Stimulated activated naive CD8-positive, alpha-beta T cell treated with anti-CD3 and anti-CD28 coated beads, Interleukin-15, Interleukin-2, amounts not matched to agents 100 ng/mL and 50 ng/mL, for 24 hours (primary cell): ENCODE data around the gene INPP4B.

Experiments used
- H3K27ac Mint-ChIP-seq: one replicate; pipeline ENCODE4 v1.8.0; 2021; ENCODE audit warnings: mild to moderate bottlenecking, mixed read lengths
- H3K27me3 Mint-ChIP-seq: one replicate; pipeline ENCODE4 v1.8.0; 2021; ENCODE audit warnings: mixed read lengths
- H3K36me3 Mint-ChIP-seq: one replicate; pipeline ENCODE4 v1.8.0; 2021; ENCODE audit warnings: low read depth, mixed read lengths
- H3K4me1 Mint-ChIP-seq: one replicate; pipeline ENCODE4 v1.8.0; 2021; ENCODE audit warnings: low read depth, mixed read lengths
- H3K4me3 Mint-ChIP-seq: one replicate; pipeline ENCODE4 v1.8.0; 2021; ENCODE audit warnings: mild to moderate bottlenecking, mixed read lengths
- H3K9me3 Mint-ChIP-seq: one replicate; pipeline ENCODE4 v1.8.0; 2021; ENCODE audit warnings: mixed read lengths

The INPP4B gene

DNA sequence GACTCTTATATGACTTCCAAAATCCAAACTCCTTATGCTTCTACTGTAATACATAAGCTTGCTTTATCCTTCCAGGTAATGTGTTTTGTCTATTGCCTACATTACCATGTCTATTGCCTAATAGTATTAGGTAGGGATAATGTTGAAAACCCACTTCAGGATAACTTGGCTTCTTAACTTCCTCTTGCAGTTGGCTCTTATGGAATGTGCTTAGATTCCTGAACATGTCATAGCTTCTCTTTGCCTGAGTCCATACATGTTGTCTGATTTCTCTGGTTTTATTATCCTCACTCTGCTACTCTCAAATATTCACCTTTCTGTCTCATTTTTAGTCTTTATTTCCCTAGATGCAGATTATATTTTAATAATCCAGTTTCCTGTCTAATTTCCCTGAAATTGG lies 609.8 kb downstream of the INPP4B start:
- peaks cover 4% of the 10 kb centered on the region for H3K4me1 Mint-ChIP-seq
- H3K9me3 Mint-ChIP-seq: no peaks in the 10 kb centered on the region
- no peak overlapping the region for H3K27ac Mint-ChIP-seq
- no peak overlapping the region for H3K4me3 Mint-ChIP-seq
- H3K36me3 Mint-ChIP-seq: peaks cover 37% of the 10 kb centered on the region
- H3K27me3 Mint-ChIP-seq: no peaks in the 10 kb centered on the region

DNA sequence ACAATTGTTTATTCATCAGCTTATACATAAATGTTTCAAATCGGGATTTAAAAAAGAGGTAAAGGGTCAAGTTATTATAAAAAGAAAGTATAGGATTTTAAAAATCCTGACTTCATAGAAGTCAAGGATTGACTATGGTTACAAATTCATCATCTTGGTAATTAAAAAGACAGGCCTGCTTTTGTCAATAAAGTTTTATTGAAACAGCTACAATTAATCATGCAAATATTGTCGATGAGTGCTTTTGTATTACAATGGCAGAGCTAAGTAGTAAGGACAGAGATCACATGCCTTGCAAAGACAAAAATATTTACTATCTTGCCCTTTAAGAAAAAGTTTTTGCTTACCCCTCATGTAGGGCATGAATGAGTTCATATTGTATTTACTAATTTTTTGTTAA lies 614.3 kb downstream of the INPP4B start:
- Mint-ChIP-seq H3K27me3 (no peaks in the 10 kb centered on the region), H3K4me3 (no peak overlapping the region), H3K9me3 (no peaks in the 10 kb centered on the region), H3K36me3 (peaks cover 43% of the 10 kb centered on the region), H3K4me1 (peaks cover 3% of the 10 kb centered on the region), H3K27ac (no peak overlapping the region)

DNA sequence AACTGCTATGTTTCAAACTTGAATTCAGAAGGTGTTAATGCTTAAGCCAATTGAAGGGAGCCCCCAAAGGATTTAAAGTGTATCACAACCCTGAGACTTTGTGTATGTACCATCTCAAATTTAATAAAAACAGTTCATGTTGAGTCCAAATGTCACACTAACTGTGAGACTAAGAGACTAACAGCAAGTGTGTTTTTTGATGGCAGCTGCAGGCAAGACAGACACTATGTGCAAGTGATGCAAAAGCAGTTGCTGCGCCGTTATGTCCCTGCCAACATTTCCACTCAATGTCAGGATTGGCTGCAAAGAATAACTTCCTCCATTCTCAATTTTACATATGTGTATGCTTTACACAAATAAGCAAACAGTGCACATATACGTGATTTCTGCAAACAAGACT lies 615.1 kb downstream of the INPP4B start:
- Mint-ChIP-seq H3K27me3 (no peaks in the 10 kb centered on the region), H3K36me3 (peaks cover 38% of the 10 kb centered on the region), H3K27ac (no peak overlapping the region), H3K4me1 (peaks cover 3% of the 10 kb centered on the region), H3K9me3 (no peaks in the 10 kb centered on the region), H3K4me3 (no peak overlapping the region)

DNA sequence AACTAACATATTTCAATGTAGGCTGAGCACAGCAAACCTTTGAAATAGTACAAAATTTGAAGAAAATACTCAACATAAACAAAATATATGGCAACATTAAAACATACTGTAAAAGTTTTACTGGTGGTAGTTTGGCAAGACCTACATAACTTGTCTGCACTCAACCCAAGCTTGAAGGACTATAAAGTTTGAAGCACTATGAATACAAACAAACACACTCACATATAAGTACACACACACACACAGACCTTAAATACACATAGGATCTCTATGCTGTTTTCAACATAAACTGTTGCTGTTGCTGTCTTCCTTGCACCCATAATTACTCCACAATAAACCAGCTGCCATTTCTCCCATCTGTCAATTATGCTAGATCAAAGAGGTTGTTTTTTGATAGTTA lies 620.1 kb downstream of the INPP4B start:
- H3K9me3 Mint-ChIP-seq: no peaks in the 10 kb centered on the region
- H3K4me1 Mint-ChIP-seq: peaks cover 12% of the 10 kb centered on the region
- H3K27me3 Mint-ChIP-seq: no peaks in the 10 kb centered on the region
- peaks cover 39% of the 10 kb centered on the region for H3K36me3 Mint-ChIP-seq
- H3K27ac Mint-ChIP-seq: no peak overlapping the region
- H3K4me3 Mint-ChIP-seq: no peak overlapping the region

DNA sequence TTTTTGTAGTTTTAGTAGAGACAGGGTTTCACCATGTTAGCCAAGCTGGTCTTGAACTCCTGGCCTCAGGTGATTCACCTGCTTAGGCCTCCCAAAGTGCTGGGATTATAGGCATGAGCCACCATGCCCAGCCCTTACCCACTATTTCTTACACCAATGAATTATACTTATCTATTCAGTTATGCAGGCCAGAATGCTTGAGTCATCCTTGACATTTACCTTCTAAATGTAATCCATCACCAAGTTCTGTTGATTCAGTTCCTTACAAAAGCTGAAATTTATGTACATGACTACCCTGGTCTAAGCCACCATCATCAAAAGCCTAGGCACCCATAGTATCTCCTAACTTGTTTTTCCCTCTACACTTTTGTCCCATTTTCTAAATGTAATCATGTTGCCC lies 624.0 kb downstream of the INPP4B start:
- peaks cover 34% of the 10 kb centered on the region for H3K36me3 Mint-ChIP-seq
- no peaks in the 10 kb centered on the region for H3K9me3 Mint-ChIP-seq
- H3K4me1 Mint-ChIP-seq: peaks cover 8% of the 10 kb centered on the region
- H3K27ac Mint-ChIP-seq: no peak overlapping the region
- H3K4me3 Mint-ChIP-seq: no peak overlapping the region
- H3K27me3 Mint-ChIP-seq: no peaks in the 10 kb centered on the region

DNA sequence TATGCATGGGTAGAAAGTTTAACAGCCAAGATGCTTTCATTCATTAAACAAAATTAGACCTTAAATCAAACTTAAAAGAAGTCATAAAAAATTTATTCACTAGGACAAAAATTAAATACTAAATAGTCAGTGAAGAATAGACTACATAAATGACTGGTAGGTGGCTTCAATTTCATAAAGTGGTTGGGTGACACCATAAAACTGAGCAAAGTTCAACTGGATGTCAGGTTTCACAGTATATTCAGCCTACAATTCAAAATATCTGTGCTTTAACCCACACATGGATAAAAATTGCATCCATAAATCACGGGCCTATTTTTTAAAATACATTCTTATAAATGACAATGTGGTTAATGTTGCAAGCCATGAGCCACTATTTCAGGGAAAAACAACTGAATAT lies 627.4 kb downstream of the INPP4B start:
- H3K36me3 Mint-ChIP-seq: peaks cover 37% of the 10 kb centered on the region
- no peaks in the 10 kb centered on the region for H3K9me3 Mint-ChIP-seq

DNA sequence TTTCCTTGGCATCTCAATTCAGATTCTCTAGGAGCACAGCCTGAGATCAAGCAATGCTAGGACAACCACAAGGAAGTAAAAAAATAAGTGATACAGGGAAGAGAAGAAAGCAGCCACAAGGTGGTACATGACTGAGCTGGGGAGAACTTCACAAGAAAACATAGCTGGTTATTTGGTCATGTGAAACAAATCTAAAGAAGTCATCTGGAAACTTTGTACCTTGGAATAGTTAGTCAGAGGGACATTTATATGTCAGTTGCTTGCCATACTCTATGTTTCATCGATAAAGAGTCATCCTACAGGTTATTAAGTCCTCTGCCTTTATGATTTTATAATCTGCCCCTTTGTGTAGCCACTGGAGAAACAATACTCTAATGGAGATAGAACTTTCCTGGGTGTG lies 634.7 kb downstream of the INPP4B start:
- Mint-ChIP-seq H3K9me3 (no peaks in the 10 kb centered on the region), H3K4me3 (no peak overlapping the region), H3K27me3 (no peaks in the 10 kb centered on the region), H3K27ac (no peak overlapping the region), H3K4me1 (peaks cover 9% of the 10 kb centered on the region), H3K36me3 (peaks cover 34% of the 10 kb centered on the region)

More for the DNA sequence above, 627.4 kb downstream of the INPP4B start:
- H3K27ac Mint-ChIP-seq: no peak overlapping the region
- H3K4me3 Mint-ChIP-seq: no peak overlapping the region
- H3K4me1 Mint-ChIP-seq: peaks cover 8% of the 10 kb centered on the region
- H3K27me3 Mint-ChIP-seq: no peaks in the 10 kb centered on the region

DNA sequence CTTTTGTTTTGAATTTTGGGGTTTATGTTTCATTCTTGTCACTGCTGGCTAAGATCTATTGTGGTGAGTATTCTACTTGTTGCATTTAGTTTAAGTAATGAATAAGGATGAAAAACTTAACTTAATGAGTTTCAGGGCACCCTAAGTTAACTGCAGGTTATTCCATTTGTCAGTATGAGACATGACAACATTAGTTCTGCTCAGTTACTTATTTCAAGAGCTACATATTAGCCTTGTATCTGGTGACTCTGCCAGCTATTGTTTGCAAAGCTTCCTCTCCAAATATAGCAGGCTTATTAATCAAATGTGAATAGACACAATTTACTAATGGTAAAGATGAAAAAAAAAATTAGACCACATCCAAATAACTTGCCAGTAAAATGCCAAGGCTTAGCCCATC lies 642.6 kb downstream of the INPP4B start:
- Mint-ChIP-seq H3K27me3 (no peaks in the 10 kb centered on the region), H3K27ac (no peak overlapping the region), H3K36me3 (peaks cover 36% of the 10 kb centered on the region), H3K4me1 (peaks cover 4% of the 10 kb centered on the region), H3K9me3 (no peaks in the 10 kb centered on the region), H3K4me3 (no peak overlapping the region)

DNA sequence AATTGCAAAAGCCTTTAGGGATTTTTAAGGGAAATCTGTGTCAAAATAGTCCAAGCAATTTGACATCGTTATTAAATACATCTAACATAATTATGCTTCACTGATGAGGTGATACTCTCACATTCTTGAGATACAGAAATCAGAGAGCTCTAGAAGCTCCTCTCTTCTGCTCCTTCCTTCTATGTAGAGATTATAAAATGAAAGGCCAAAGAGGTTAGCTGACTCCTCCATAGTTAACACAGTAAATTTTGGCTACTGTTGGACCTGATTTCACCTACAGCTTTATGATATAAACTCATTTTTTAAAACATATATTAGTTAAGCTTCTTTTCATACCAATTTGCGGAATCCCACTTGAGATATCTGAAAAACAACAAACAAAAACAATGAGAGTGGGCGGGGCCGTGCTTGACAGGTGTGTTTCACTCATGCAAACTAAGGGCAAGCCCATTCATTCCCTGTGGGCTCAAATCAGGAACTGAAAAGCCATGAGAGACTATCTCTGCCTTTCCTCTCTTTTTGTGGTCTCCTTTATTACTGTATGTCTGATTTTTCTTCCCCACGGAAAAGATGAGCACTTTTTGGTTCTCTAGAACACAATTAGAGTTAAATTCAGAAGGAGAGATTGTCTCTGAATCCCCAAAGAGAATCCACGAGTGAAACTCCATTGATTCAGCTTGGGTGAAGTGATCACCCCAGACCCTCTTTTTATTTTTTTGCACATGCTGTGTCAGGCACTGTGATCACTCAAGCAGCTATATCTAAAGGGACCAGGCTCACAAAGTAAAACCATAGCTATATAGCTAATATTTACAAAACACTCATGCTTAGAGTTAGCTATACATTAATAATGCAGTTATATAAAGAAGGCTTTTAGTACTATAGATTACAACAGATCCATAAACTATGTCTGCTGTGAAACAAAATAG lies 643.4 kb downstream of the INPP4B start:
- Mint-ChIP-seq H3K27ac (no peak overlapping the region), H3K27me3 (no peaks in the 10 kb centered on the region), H3K4me1 (peaks cover 4% of the 10 kb centered on the region), H3K4me3 (no peak overlapping the region), H3K36me3 (peaks cover 35% of the 10 kb centered on the region), H3K9me3 (no peaks in the 10 kb centered on the region)

DNA sequence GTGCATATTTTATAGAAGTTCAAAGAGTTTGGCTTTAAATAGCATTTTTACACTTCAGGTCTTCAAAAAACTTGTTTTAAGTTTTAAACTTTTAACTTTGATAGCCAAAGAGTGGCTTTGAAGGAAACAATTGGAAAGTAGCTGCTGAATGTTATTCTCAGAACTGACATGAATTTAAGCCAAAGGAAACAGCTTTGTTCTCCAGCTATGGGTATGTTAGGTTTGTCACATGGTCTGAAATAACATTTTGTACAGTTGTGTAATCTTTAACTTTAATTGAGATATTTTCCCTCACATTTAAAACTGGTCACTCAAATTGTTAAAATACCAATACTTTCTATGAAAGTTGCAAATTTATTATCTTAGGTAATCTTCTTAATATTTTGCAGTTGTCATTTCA lies 645.1 kb downstream of the INPP4B start:
- no peak overlapping the region for H3K27ac Mint-ChIP-seq
- no peaks in the 10 kb centered on the region for H3K27me3 Mint-ChIP-seq
- H3K9me3 Mint-ChIP-seq: no peaks in the 10 kb centered on the region
- peaks cover 34% of the 10 kb centered on the region for H3K36me3 Mint-ChIP-seq
- no peak overlapping the region for H3K4me3 Mint-ChIP-seq
- peaks cover 4% of the 10 kb centered on the region for H3K4me1 Mint-ChIP-seq

DNA sequence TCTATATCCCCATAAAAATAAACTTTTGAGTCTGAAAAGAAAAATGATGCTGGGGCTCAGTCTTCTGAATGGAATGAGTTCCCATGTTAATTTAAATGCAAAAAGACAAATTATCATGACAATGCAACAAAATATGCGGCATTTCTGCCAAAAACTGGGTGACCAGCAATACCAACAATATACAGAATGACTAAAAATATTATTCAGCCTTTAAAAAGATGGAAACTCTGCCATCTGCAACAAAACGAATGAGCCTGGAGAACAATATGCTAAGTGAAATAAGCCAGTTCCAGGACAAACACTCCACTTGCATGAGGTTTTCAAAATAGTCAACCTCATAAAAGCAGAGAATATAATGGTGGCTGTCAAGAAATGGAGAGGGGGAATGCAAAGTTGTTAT lies 651.2 kb downstream of the INPP4B start:
- Mint-ChIP-seq H3K27ac (no peak overlapping the region), H3K4me3 (no peak overlapping the region), H3K9me3 (no peaks in the 10 kb centered on the region), H3K36me3 (peaks cover 43% of the 10 kb centered on the region), H3K4me1 (no peaks in the 10 kb centered on the region), H3K27me3 (no peaks in the 10 kb centered on the region)

DNA sequence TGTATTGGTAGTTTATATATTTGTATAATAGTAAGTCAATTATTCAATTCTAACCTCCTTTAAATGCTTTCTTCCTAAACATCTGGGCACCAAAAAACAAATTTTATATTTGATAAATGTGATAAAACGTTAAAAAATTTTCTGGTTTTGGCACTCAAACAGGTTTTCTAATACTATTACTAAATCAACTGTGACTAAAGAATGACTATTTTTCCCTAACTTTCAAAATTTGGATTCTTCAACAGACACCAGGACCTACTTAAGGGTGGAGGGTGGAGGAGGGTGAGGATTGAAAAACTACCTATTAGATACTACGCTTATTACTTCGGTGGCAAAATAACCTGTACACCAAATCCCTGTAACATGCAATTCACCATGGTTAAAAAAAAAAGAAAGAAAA lies 654.2 kb downstream of the INPP4B start:
- H3K27ac Mint-ChIP-seq: no peak overlapping the region
- H3K36me3 Mint-ChIP-seq: peaks cover 32% of the 10 kb centered on the region

DNA sequence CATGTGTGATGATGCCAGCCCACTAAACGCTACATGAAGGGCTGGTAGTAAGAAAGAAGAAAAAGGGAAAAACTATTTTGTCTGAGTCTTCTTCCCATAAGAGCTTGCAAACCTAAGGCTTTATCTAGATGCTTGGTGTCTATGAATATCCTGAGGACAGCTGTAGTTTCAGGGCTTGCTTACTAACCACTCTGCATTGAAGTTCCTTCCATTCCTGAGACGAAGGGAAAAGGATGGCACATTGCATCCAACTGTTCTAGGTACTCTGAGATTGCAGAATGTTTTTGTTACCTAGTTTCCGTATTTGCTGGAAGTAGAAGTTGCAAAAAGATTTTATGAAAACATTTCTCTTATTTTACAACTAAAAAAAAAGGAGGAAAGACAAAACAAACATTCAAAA lies 665.1 kb downstream of the INPP4B start:
- Mint-ChIP-seq H3K27ac (no peak overlapping the region), H3K27me3 (no peaks in the 10 kb centered on the region), H3K9me3 (no peaks in the 10 kb centered on the region), H3K36me3 (peaks cover 51% of the 10 kb centered on the region), H3K4me1 (no peaks in the 10 kb centered on the region), H3K4me3 (no peak overlapping the region)

More for the DNA sequence above, 654.2 kb downstream of the INPP4B start:
- Mint-ChIP-seq H3K4me1 (no peaks in the 10 kb centered on the region), H3K9me3 (no peaks in the 10 kb centered on the region), H3K4me3 (no peak overlapping the region), H3K27me3 (no peaks in the 10 kb centered on the region)

DNA sequence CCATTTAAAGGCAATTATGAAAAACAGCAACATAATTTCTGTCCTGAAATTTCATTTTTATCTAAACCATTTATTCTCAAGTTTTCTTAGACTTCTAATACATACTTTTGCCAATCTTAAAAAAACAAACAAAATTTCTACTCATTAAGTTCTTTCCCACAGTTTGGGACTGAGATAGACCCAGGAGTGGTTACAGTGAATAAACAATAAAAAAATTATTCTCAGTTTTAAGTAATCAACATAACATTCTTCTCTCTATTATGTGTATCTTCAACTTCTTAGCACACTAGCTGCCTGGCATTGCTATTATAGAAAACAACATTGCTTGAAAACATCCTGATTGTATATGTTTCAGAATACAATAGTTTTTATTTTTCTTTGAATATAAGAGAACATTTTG lies 676.9 kb downstream of the INPP4B start:
- Mint-ChIP-seq H3K4me1 (peaks cover 13% of the 10 kb centered on the region), H3K36me3 (peaks cover 71% of the 10 kb centered on the region), H3K9me3 (no peaks in the 10 kb centered on the region), H3K27ac (no peak overlapping the region), H3K4me3 (no peak overlapping the region), H3K27me3 (no peaks in the 10 kb centered on the region)

DNA sequence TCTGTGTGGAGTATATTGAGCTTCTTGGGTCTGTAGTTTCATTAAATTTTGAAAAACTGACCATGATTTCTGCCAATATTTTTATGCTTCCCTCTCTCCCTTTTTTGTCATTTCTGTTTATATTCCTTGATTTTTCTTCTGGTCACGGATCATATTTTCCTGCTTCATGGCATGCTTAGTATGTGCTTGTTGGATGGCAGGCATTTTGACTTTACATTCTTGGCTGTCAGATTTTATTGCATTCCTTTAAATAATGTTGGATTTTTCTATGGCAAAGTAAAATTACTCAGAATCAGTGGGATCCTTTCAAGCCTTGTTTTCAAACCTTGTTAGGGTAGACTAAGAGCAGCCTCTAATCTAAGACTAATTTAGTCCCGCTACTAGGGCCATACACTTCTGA lies 677.9 kb downstream of the INPP4B start:
- no peak overlapping the region for H3K4me3 Mint-ChIP-seq
- H3K4me1 Mint-ChIP-seq: peaks cover 13% of the 10 kb centered on the region
- peaks cover 67% of the 10 kb centered on the region for H3K36me3 Mint-ChIP-seq
- H3K27me3 Mint-ChIP-seq: no peaks in the 10 kb centered on the region
- H3K27ac Mint-ChIP-seq: no peak overlapping the region
- H3K9me3 Mint-ChIP-seq: no peaks in the 10 kb centered on the region
